Upper lobe of left lung (tissue), 4 donors: ENCODE measurements around the gene HOGA1.

Experiments used
- EP300 ChIP-seq, 4 donors: sonication (generic); formaldehyde crosslinking; IDR thresholded peaks; one replicate each; pipeline ENCODE4 v1.5.1; 2017; ENCODE audit warnings: antibody characterized with exemption in 4 of 4, control low read depth in 2 of 4
- POLR2A ChIP-seq, 4 donors: fragments of 450-650 bp; IDR thresholded peaks; one replicate each; pipeline ENCODE4 v1.5.1; 2016 to 2017; ENCODE audit warnings: antibody characterized with exemption in 4 of 4, mild to moderate bottlenecking in 2 of 4
- POLR2AphosphoS5 ChIP-seq, 2 donors: sonication (generic); formaldehyde crosslinking; IDR thresholded peaks; one replicate each; pipeline ENCODE4 v1.5.1; 2017; ENCODE audit warnings: antibody characterized with exemption in 2 of 2
- TF ChIP-seq, protein P1 (sequence below), 6 experiments: fragments of 450-650 bp in 4 of 6; fragments of 200-600 bp in 2 of 6; sonication (generic) in 2 of 6; IDR thresholded peaks; one replicate each; pipeline ENCODE4 v1.5.1; 2016 to 2019; ENCODE audit warnings: antibody characterized with exemption in 6 of 6

- TF ChIP-seq, protein P1, sequence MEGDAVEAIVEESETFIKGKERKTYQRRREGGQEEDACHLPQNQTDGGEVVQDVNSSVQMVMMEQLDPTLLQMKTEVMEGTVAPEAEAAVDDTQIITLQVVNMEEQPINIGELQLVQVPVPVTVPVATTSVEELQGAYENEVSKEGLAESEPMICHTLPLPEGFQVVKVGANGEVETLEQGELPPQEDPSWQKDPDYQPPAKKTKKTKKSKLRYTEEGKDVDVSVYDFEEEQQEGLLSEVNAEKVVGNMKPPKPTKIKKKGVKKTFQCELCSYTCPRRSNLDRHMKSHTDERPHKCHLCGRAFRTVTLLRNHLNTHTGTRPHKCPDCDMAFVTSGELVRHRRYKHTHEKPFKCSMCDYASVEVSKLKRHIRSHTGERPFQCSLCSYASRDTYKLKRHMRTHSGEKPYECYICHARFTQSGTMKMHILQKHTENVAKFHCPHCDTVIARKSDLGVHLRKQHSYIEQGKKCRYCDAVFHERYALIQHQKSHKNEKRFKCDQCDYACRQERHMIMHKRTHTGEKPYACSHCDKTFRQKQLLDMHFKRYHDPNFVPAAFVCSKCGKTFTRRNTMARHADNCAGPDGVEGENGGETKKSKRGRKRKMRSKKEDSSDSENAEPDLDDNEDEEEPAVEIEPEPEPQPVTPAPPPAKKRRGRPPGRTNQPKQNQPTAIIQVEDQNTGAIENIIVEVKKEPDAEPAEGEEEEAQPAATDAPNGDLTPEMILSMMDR (IDR thresholded peaks at IDR 0.05), result no peak
- TF ChIP-seq EP300 (IDR thresholded peaks at IDR 0.05), result no peak
- no peak for TF ChIP-seq POLR2A (IDR thresholded peaks at IDR 0.05)
- TF ChIP-seq POLR2AphosphoS5 (IDR thresholded peaks at IDR 0.05), result no peak
These were observed 17.4 kb downstream of the HOGA1 start for GRCh38 chr10:97601268-97602215.
